WTC11 (cell line): ENCODE results near the gene TXN. TPM values are rescaled to one million over a fixed set of nuclear protein-coding genes. Genes with fewer than 3 reads are reported as not detected.

Experiments used
- CBFB ChIP-seq: sonication (generic); formaldehyde crosslinking; IDR thresholded peaks from 2 replicates; pipeline ENCODE4 v1.8.1; 2022; ENCODE audit warnings: mild to moderate bottlenecking, low read depth, missing genetic modification reagents
- CREB1 ChIP-seq: sonication (generic); formaldehyde crosslinking; IDR thresholded peaks from 2 replicates; pipeline ENCODE4 v1.8.0; 2023; ENCODE audit warnings: mild to moderate bottlenecking, missing genetic modification reagents
- ETV6 ChIP-seq: sonication (generic); formaldehyde crosslinking; IDR thresholded peaks from 2 replicates; pipeline ENCODE4 v1.8.1; 2022; ENCODE audit warnings: mild to moderate bottlenecking, missing genetic modification reagents
- FOXJ3 ChIP-seq: sonication (generic); formaldehyde crosslinking; IDR thresholded peaks from 2 replicates; pipeline ENCODE4 v1.9.0; 2021; ENCODE audit warnings: missing genetic modification reagents, mild to moderate bottlenecking, borderline replicate concordance
- FOXK1 ChIP-seq: sonication (generic); formaldehyde crosslinking; IDR thresholded peaks from 2 replicates; pipeline ENCODE4 v1.8.0; 2022; ENCODE audit warnings: mild to moderate bottlenecking, moderate library complexity, missing genetic modification reagents
- FOXP1 ChIP-seq: sonication (generic); formaldehyde crosslinking; IDR thresholded peaks from 2 replicates; pipeline ENCODE4 v1.8.0; 2022; ENCODE audit warnings: missing genetic modification reagents, mild to moderate bottlenecking, moderate library complexity, borderline replicate concordance
- JUN ChIP-seq: sonication (generic); formaldehyde crosslinking; IDR thresholded peaks from 2 replicates; pipeline ENCODE4 v1.8.0; 2023; ENCODE audit warnings: mild to moderate bottlenecking, missing genetic modification reagents
- MXD4 ChIP-seq: fragments of 250-450 bp; sonication (Bioruptor Pico); IDR thresholded peaks from 2 replicates; pipeline ENCODE4 v1.8.0; 2021; ENCODE audit warnings: mild to moderate bottlenecking, moderate library complexity, borderline replicate concordance
- NFE2L1 ChIP-seq: sonication (generic); formaldehyde crosslinking; IDR thresholded peaks from 2 replicates; pipeline ENCODE4 v1.8.1; 2023; ENCODE audit warnings: missing genetic modification reagents
- PRRX2 ChIP-seq: fragments of 250-450 bp; sonication (Bioruptor Pico); IDR thresholded peaks from 2 replicates; pipeline ENCODE4 v1.8.0; 2021; ENCODE audit warnings: mild to moderate bottlenecking
- SMAD3 ChIP-seq: sonication (generic); formaldehyde crosslinking; IDR thresholded peaks from 2 replicates; pipeline ENCODE4 v1.8.0; 2022; ENCODE audit warnings: missing genetic modification reagents, mild to moderate bottlenecking, borderline replicate concordance
- SMAD4 ChIP-seq: sonication (generic); formaldehyde crosslinking; IDR thresholded peaks from 2 replicates; pipeline ENCODE4 v1.8.0; 2022; ENCODE audit warnings: mild to moderate bottlenecking, missing genetic modification reagents
- TCF7 ChIP-seq: sonication (generic); formaldehyde crosslinking; IDR thresholded peaks from 2 replicates; pipeline ENCODE4 v1.8.0; 2022; ENCODE audit warnings: mild to moderate bottlenecking, low read depth, missing genetic modification reagents, moderate library complexity
- TP53 ChIP-seq: sonication (generic); formaldehyde crosslinking; IDR thresholded peaks from 2 replicates; pipeline ENCODE4 v1.8.1; 2023; ENCODE audit warnings: mild to moderate bottlenecking, missing genetic modification reagents
- ZBTB21 ChIP-seq: sonication (generic); formaldehyde crosslinking; IDR thresholded peaks from 2 replicates; pipeline ENCODE4 v1.8.1; 2023; ENCODE audit warnings: mild to moderate bottlenecking, missing genetic modification reagents, borderline replicate concordance
- ZNF121 ChIP-seq: sonication (generic); formaldehyde crosslinking; IDR thresholded peaks from 2 replicates; pipeline ENCODE4 v1.8.0; 2023; ENCODE audit warnings: missing genetic modification reagents
- ZNF317 ChIP-seq: sonication (generic); formaldehyde crosslinking; IDR thresholded peaks from 2 replicates; pipeline ENCODE4 v1.8.1; 2023; ENCODE audit warnings: low read depth, mild to moderate bottlenecking, moderate library complexity, missing genetic modification reagents, borderline replicate concordance
- ZNF416 ChIP-seq: fragments of 250-450 bp; sonication (Bioruptor Pico); IDR thresholded peaks from 2 replicates; pipeline ENCODE4 v1.9.0; 2021; ENCODE audit warnings: mild to moderate bottlenecking, inconsistent platforms
- ZNF671 ChIP-seq: fragments of 250-450 bp; sonication (Bioruptor Pico); IDR thresholded peaks from 2 replicates; pipeline ENCODE4 v1.8.0; 2021; ENCODE audit warnings: mild to moderate bottlenecking
- total RNA-seq: library from RNA; stranded (reverse); gene quantifications from 3 replicates; pipeline ENCODE4 v1.2.3, GENCODE V29; 2021
- TF ChIP-seq, protein P1 (sequence below): sonication (generic); formaldehyde crosslinking; conservative IDR thresholded peaks from 2 replicates; pipeline ENCODE4 v1.8.1; 2023; ENCODE audit warnings: mild to moderate bottlenecking, low read depth, missing genetic modification reagents, moderate library complexity
- TF ChIP-seq, protein P2 (sequence below): sonication (generic); formaldehyde crosslinking; IDR thresholded peaks from 2 replicates; pipeline ENCODE4 v1.8.1; 2023; ENCODE audit warnings: mild to moderate bottlenecking, missing genetic modification reagents
- TF ChIP-seq, protein P3 (sequence below): sonication (generic); formaldehyde crosslinking; IDR thresholded peaks from 2 replicates; pipeline ENCODE4 v1.8.0; 2022; ENCODE audit warnings: missing genetic modification reagents
- TF ChIP-seq, protein P4 (sequence below): fragments of 250-450 bp; sonication (Bioruptor Pico); IDR thresholded peaks from 2 replicates; pipeline ENCODE4 v1.8.0; 2021; ENCODE audit warnings: mild to moderate bottlenecking
- TF ChIP-seq, protein P5 (sequence below): sonication (generic); formaldehyde crosslinking; IDR thresholded peaks from 2 replicates; pipeline ENCODE4 v1.8.1; 2022; ENCODE audit warnings: low read depth, missing genetic modification reagents, borderline replicate concordance
- TF ChIP-seq, protein P6 (sequence below): sonication (generic); formaldehyde crosslinking; IDR thresholded peaks from 2 replicates; pipeline ENCODE4 v1.8.1; 2022; ENCODE audit warnings: low read depth, mild to moderate bottlenecking, moderate library complexity, missing genetic modification reagents, borderline replicate concordance

TXN gene
- total RNA-seq, 1 experiment from 2014 or later = 245 TPM

DNA sequence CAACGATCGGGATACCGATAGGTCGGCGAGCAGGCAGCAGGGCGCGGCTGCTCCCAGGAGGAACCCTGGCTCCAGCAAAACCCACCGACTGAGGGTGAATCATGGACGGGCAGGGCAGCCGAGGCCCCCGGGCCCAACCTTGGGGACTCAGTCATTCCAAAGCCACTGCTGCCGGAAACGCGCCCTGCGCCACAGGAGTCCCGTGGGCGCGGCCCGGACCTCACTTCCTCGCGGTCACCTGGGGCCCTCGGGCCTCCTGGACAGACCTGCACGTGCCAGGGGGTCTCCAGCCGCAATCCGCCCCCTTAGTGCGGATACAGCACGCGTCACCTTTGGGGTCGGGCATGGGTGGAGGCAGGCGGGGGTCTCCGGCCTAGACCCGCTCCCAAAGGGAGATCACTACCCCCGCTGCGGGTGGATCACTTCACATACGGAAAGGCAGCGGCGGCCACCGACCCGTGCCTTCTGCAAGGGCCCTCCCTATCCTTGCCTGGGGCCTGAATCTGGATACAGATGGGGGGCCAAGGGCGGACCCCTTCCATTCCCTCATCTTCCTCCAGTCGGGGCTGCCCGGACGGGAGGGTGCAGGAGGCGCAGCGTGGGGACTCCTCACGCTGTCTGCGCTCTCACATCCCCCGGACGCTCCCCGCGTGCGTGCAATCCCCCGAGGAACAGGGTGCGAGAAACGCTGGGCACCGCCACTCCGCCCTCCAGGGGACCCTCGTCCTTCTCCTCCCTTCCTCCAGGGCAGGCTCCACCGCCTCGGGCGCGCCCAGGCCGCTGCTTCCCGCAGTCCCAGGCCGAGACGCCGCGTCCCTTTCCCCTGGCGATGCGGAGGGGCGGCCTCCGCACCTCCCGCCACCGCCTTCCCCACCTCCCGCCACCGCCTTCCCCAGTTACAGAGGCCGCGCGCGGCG lies 586 bp downstream of the TXN start (continued):
- TF ChIP-seq, protein P1, sequence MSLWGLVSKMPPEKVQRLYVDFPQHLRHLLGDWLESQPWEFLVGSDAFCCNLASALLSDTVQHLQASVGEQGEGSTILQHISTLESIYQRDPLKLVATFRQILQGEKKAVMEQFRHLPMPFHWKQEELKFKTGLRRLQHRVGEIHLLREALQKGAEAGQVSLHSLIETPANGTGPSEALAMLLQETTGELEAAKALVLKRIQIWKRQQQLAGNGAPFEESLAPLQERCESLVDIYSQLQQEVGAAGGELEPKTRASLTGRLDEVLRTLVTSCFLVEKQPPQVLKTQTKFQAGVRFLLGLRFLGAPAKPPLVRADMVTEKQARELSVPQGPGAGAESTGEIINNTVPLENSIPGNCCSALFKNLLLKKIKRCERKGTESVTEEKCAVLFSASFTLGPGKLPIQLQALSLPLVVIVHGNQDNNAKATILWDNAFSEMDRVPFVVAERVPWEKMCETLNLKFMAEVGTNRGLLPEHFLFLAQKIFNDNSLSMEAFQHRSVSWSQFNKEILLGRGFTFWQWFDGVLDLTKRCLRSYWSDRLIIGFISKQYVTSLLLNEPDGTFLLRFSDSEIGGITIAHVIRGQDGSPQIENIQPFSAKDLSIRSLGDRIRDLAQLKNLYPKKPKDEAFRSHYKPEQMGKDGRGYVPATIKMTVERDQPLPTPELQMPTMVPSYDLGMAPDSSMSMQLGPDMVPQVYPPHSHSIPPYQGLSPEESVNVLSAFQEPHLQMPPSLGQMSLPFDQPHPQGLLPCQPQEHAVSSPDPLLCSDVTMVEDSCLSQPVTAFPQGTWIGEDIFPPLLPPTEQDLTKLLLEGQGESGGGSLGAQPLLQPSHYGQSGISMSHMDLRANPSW (CRISPR knock-in tag) = no peak
- TF ChIP-seq, protein P2, sequence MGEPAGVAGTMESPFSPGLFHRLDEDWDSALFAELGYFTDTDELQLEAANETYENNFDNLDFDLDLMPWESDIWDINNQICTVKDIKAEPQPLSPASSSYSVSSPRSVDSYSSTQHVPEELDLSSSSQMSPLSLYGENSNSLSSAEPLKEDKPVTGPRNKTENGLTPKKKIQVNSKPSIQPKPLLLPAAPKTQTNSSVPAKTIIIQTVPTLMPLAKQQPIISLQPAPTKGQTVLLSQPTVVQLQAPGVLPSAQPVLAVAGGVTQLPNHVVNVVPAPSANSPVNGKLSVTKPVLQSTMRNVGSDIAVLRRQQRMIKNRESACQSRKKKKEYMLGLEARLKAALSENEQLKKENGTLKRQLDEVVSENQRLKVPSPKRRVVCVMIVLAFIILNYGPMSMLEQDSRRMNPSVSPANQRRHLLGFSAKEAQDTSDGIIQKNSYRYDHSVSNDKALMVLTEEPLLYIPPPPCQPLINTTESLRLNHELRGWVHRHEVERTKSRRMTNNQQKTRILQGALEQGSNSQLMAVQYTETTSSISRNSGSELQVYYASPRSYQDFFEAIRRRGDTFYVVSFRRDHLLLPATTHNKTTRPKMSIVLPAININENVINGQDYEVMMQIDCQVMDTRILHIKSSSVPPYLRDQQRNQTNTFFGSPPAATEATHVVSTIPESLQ (CRISPR knock-in tag) = no peak
- TF ChIP-seq PRRX2 (CRISPR knock-in tag) (no peak), FOXK1 (CRISPR knock-in tag) (0 out of 2 replicates have a peak, but pooled peaks have one; percentile 36), ZNF416 (CRISPR knock-in tag) (no peak), TCF7 (CRISPR knock-in tag) (0 out of 2 replicates have a peak, but pooled peaks have one; percentile 13), JUN (CRISPR knock-in tag) (0 out of 2 replicates have a peak, but pooled peaks have one; percentile 8), TP53 (CRISPR knock-in tag) (no peak), ZBTB21 (CRISPR knock-in tag) (no peak), CREB1 (CRISPR knock-in tag) (no peak), FOXP1 (CRISPR knock-in tag) (0 out of 2 replicates have a peak, but pooled peaks have one; percentile 13), ZNF317 (CRISPR knock-in tag) (0 out of 2 replicates have a peak, but pooled peaks have one; percentile 3), FOXJ3 (no peak), CBFB (CRISPR knock-in tag) (no peak), SMAD3 (CRISPR knock-in tag) (0 out of 2 replicates have a peak, but pooled peaks have one; percentile 24), ZNF121 (CRISPR knock-in tag) (no peak), MXD4 (CRISPR knock-in tag) (no peak), NFE2L1 (CRISPR knock-in tag) (no peak), ETV6 (peak; percentile 92; the same call in 1 of the 2 replicates), ZNF671 (CRISPR knock-in tag) (no peak), SMAD4 (CRISPR knock-in tag) (no peak)
- TF ChIP-seq, protein P3, sequence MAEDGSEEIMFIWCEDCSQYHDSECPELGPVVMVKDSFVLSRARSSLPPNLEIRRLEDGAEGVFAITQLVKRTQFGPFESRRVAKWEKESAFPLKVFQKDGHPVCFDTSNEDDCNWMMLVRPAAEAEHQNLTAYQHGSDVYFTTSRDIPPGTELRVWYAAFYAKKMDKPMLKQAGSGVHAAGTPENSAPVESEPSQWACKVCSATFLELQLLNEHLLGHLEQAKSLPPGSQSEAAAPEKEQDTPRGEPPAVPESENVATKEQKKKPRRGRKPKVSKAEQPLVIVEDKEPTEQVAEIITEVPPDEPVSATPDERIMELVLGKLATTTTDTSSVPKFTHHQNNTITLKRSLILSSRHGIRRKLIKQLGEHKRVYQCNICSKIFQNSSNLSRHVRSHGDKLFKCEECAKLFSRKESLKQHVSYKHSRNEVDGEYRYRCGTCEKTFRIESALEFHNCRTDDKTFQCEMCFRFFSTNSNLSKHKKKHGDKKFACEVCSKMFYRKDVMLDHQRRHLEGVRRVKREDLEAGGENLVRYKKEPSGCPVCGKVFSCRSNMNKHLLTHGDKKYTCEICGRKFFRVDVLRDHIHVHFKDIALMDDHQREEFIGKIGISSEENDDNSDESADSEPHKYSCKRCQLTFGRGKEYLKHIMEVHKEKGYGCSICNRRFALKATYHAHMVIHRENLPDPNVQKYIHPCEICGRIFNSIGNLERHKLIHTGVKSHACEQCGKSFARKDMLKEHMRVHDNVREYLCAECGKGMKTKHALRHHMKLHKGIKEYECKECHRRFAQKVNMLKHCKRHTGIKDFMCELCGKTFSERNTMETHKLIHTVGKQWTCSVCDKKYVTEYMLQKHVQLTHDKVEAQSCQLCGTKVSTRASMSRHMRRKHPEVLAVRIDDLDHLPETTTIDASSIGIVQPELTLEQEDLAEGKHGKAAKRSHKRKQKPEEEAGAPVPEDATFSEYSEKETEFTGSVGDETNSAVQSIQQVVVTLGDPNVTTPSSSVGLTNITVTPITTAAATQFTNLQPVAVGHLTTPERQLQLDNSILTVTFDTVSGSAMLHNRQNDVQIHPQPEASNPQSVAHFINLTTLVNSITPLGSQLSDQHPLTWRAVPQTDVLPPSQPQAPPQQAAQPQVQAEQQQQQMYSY (CRISPR knock-in tag) = no peak
- TF ChIP-seq, protein P4, sequence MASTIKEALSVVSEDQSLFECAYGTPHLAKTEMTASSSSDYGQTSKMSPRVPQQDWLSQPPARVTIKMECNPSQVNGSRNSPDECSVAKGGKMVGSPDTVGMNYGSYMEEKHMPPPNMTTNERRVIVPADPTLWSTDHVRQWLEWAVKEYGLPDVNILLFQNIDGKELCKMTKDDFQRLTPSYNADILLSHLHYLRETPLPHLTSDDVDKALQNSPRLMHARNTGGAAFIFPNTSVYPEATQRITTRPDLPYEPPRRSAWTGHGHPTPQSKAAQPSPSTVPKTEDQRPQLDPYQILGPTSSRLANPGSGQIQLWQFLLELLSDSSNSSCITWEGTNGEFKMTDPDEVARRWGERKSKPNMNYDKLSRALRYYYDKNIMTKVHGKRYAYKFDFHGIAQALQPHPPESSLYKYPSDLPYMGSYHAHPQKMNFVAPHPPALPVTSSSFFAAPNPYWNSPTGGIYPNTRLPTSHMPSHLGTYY (CRISPR knock-in tag) = no peak
- TF ChIP-seq, protein P5, sequence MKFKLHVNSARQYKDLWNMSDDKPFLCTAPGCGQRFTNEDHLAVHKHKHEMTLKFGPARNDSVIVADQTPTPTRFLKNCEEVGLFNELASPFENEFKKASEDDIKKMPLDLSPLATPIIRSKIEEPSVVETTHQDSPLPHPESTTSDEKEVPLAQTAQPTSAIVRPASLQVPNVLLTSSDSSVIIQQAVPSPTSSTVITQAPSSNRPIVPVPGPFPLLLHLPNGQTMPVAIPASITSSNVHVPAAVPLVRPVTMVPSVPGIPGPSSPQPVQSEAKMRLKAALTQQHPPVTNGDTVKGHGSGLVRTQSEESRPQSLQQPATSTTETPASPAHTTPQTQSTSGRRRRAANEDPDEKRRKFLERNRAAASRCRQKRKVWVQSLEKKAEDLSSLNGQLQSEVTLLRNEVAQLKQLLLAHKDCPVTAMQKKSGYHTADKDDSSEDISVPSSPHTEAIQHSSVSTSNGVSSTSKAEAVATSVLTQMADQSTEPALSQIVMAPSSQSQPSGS (CRISPR knock-in tag) = no peak
- TF ChIP-seq, protein P6, sequence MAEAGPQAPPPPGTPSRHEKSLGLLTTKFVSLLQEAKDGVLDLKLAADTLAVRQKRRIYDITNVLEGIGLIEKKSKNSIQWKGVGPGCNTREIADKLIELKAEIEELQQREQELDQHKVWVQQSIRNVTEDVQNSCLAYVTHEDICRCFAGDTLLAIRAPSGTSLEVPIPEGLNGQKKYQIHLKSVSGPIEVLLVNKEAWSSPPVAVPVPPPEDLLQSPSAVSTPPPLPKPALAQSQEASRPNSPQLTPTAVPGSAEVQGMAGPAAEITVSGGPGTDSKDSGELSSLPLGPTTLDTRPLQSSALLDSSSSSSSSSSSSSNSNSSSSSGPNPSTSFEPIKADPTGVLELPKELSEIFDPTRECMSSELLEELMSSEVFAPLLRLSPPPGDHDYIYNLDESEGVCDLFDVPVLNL = peak; percentile 34; the same call in 1 of the 2 replicates
